Endothelial cell of umbilical vein (primary cell): ENCODE data around the gene MALSU1. TPM values are rescaled to one million over a fixed set of nuclear protein-coding genes. Genes with fewer than 3 reads are reported as not detected.
A peak's percentile ranks its signal among the peaks of the same experiment; 100 is the strongest.

ENCODE experiments used
- BruUV-seq: library from RNA; stranded (reverse); fragments of 400-500 nt; replicated peaks from 2 replicates; lab custom pipeline; 2021; lab: Mats Ljungman, UMichigan
- CTCF ChIA-PET: fragments of 300-600, 350-600 bp; sonication (Branson Sonifier 250); formaldehyde crosslinking; loops from one replicate; lab custom pipeline; 2021; ENCODE audit warnings: antibody characterized with exemption, inconsistent platforms; lab: Charles Lee
- POLR2A ChIA-PET: fragments of 300-600, 350-600 bp; sonication (Branson Sonifier 250); formaldehyde crosslinking; loops from one replicate; lab custom pipeline; 2021; ENCODE audit warnings: antibody characterized with exemption, inconsistent platforms; lab: Charles Lee
- DNase-seq: peaks from one replicate; pipeline ENCODE4 v3.0.0-alpha.2; 2011; ENCODE audit warnings: low read depth, low spot score
- FAIRE-seq: peaks from 2 replicates; lab custom pipeline; 2011; peaks lifted over from hg19 to GRCh38; lab: Jason Lieb, UNC
- H2AFZ ChIP-seq: 2 replicates; pipeline ENCODE4 v1.6.0; 2012; ENCODE audit warnings: low read depth, low read length, control low read depth, inconsistent platforms
- H3K27ac ChIP-seq: 2 replicates; pipeline ENCODE4 v1.5.1; 2011; ENCODE audit warnings: low read depth, mild to moderate bottlenecking, control low read depth, low read length, moderate library complexity; ENCODE audit not compliant: insufficient read depth
- H3K27me3 ChIP-seq, 2 experiments: 2 replicates each; pipeline versions ENCODE4 v1.6.0 to v1.6.1; 2011; ENCODE audit warnings: low read length in 2 of 2, mixed read lengths in 1 of 2; ENCODE audit not compliant: control insufficient read depth in 2 of 2, insufficient read depth in 2 of 2
- H3K36me3 ChIP-seq, 2 experiments: 2 replicates in 1 of 2; 3 replicates in 1 of 2; pipeline ENCODE4 v1.5.1; 2011; ENCODE audit warnings: low read length in 2 of 2, mild to moderate bottlenecking in 1 of 2, moderate library complexity in 1 of 2; ENCODE audit not compliant: control insufficient read depth in 2 of 2, insufficient read depth in 2 of 2; ENCODE audit errors: extremely low read depth in 1 of 2
- H3K4me1 ChIP-seq: 3 replicates; pipeline ENCODE4 v1.5.1; 2011; ENCODE audit warnings: mild to moderate bottlenecking, low read length; ENCODE audit not compliant: control insufficient read depth, insufficient read depth; ENCODE audit errors: extremely low read depth
- H3K4me2 ChIP-seq: 2 replicates; pipeline ENCODE4 v1.6.1; 2011; ENCODE audit warnings: low read length, control low read depth, mixed read lengths; ENCODE audit not compliant: insufficient read depth
- H3K4me3 ChIP-seq, 3 experiments: fragments of 200-600 bp in 1 of 3; sonication (generic), shearing (Covaris generic) in 1 of 3; replicated peaks in 1 of 3; 2 replicates each; pipeline ENCODE4 v1.5.1; 2011 to 2016; ENCODE audit warnings: control low read depth in 3 of 3, low read length in 3 of 3, mild to moderate bottlenecking in 2 of 3, inconsistent platforms in 1 of 3, low read depth in 1 of 3, moderate library complexity in 1 of 3; ENCODE audit not compliant: insufficient read depth in 1 of 3
- H3K79me2 ChIP-seq: 2 replicates; pipeline ENCODE4 v1.6.0; 2012; ENCODE audit warnings: low read length, inconsistent platforms; ENCODE audit not compliant: control insufficient read depth, insufficient read depth
- H3K9ac ChIP-seq: replicated peaks from 2 replicates; pipeline ENCODE3; 2011; ENCODE audit warnings: low read length, control low read depth; ENCODE audit not compliant: insufficient read depth; ENCODE audit errors: extremely low read depth
- H3K9me1 ChIP-seq: replicated peaks from 3 replicates; pipeline ENCODE4 v1.6.0; 2011; ENCODE audit warnings: mild to moderate bottlenecking, low read length; ENCODE audit not compliant: control insufficient read depth, insufficient read depth; ENCODE audit errors: extremely low read depth
- H3K9me3 ChIP-seq: replicated peaks from 2 replicates; pipeline ENCODE4 v1.5.1; 2012; ENCODE audit warnings: low read length, inconsistent platforms; ENCODE audit not compliant: control insufficient read depth, insufficient read depth
- H4K20me1 ChIP-seq: replicated peaks from 2 replicates; pipeline ENCODE3; 2011; ENCODE audit warnings: mild to moderate bottlenecking, low read length; ENCODE audit not compliant: control insufficient read depth, insufficient read depth; ENCODE audit errors: extremely low read depth
- EZH2 ChIP-seq: IDR thresholded peaks from 2 replicates; pipeline ENCODE4 v1.6.1; 2012; ENCODE audit warnings: borderline replicate concordance, low read depth, mild to moderate bottlenecking, moderate library complexity, low read length, inconsistent platforms; ENCODE audit not compliant: severe bottlenecking
- FOS ChIP-seq: IDR thresholded peaks from 2 replicates; pipeline ENCODE4 v1.6.1; 2011; ENCODE audit warnings: mild to moderate bottlenecking, low read length, moderate library complexity, borderline replicate concordance; ENCODE audit not compliant: insufficient read depth
- GATA2 ChIP-seq: IDR thresholded peaks from 2 replicates; pipeline ENCODE4 v1.7.0; 2011; ENCODE audit warnings: low read depth, mild to moderate bottlenecking, moderate library complexity, mixed read lengths, low read length; ENCODE audit not compliant: insufficient read length, insufficient read depth
- JUN ChIP-seq: IDR thresholded peaks from 2 replicates; pipeline ENCODE4 v1.6.1; 2011; ENCODE audit warnings: borderline replicate concordance, low read depth; ENCODE audit not compliant: insufficient read length, insufficient read depth
- MYC ChIP-seq: IDR thresholded peaks from one replicate; pipeline ENCODE4 v1.6.1; 2011; ENCODE audit warnings: mild to moderate bottlenecking, low read depth, low read length
- POLR2A ChIP-seq: IDR thresholded peaks from 2 replicates; pipeline ENCODE4 v1.6.1; 2012; ENCODE audit warnings: low read depth, mild to moderate bottlenecking, control low read depth, low read length
- POLR2AphosphoS5 ChIP-seq: IDR thresholded peaks from 2 replicates; pipeline ENCODE4 v1.6.1; 2012; ENCODE audit warnings: low read depth, mild to moderate bottlenecking, control low read depth, low read length, moderate library complexity; ENCODE audit not compliant: insufficient read depth
- dilution Hi-C: fragments of 300-500 bp; cut with MboI; formaldehyde crosslinking; loops from one replicate; pipeline ENCODE4 v1.15.0; 2019; ENCODE audit warnings: low sequenced_read_pairs; ENCODE audit not compliant: extremely low pct_ligation_motif_present
- intact Hi-C: fragments of 100-400 bp; cut with micrococcal nuclease; formaldehyde crosslinking; loops from one replicate; pipeline ENCODE4 v1.10.0; 2022
- polyA plus RNA-seq, 4 experiments: library from polyadenylated mRNA; depleted of rRNA in 3 of 4; stranded (reverse) in 3 of 4; unstranded in 1 of 4; fragments of >200 nt; gene quantifications; 2 replicates each; pipeline versions ENCODE4 v1.2.1 to v1.2.3, GENCODE V29; 2011 to 2012; ENCODE audit warnings: missing spikeins in 1 of 4
- total RNA-seq: library from RNA; stranded (reverse); gene quantifications from 2 replicates; pipeline ENCODE4 v1.2.3, GENCODE V29; 2021
- TF ChIP-seq, protein P1 (sequence below): IDR thresholded peaks from 2 replicates; pipeline ENCODE4 v1.6.1; 2011; ENCODE audit not compliant: insufficient read depth, insufficient read length
- TF ChIP-seq, protein P2 (sequence below), 2 donors: IDR thresholded peaks; 1 replicate in 1 of 2; 2 replicates in 1 of 2; pipeline ENCODE4 v1.5.1; 2011; ENCODE audit warnings: low read length in 2 of 2, mild to moderate bottlenecking in 2 of 2, moderate library complexity in 2 of 2, control low read depth in 1 of 2, inconsistent platforms in 1 of 2, low read depth in 1 of 2; ENCODE audit not compliant: insufficient read depth in 1 of 2; ENCODE audit errors: extremely low read depth in 1 of 2

Gene MALSU1
- total and polyA plus RNA-seq, 2 donors (not counting 3 experiments of a cell fraction or from before 2014, with no cell fraction given), result 62.6 to 68.0 TPM

DNA sequence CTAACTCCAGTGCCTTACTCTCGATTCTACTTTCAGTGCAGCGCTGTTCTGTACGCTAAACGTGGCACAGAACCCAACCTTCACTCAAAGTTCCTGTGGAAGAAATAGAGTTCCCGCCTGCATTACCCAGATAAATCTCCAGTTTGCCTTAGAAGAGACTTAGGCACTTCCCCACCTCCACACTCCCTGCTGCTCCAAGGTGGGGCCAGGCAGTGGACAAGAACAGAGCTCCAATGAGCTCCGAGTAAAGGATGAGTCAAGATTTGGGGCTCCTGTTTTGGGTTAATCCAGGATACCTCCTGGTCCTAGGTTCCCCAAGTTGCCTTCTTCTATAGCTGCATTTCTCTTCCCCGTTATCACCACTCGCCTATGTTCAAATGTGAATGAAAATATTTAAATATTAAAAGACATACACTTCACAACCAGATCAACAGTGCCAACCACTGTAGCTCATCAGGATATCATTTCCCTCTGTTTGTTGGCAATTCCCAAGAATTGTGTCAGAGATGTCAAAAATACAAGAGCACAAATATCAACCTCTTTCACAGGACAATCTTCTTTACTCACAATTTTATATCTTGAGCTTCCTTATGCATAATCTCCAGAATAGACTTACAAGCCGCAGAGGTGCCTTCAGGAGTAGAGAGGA lies 48.0 kb downstream of the MALSU1 start:
- H3K9me3 ChIP-seq, result no peaks in the 10 kb centered on the region
- peak overlapping the region; percentile 88 for H3K27ac ChIP-seq
- H3K79me2 ChIP-seq, result peaks cover 60% of the 10 kb centered on the region
- peak overlapping the region; percentile 97 for H3K4me2 ChIP-seq
- no peak for FAIRE-seq
- DNase-seq, result peak; percentile 37
- CTCF ChIA-PET, result interaction anchor here (0.8 to 7.6 kb wide), 14 partner anchors 9 to 120 kb away, joined by 3 to 67 read pairs (median 3); no protein-coding TSS in a partner anchor
- H3K9ac ChIP-seq, result peak overlapping the region; percentile 75
- intact Hi-C loops, result loop anchor here (1.0 kb wide), 2 partner anchors 13 to 48 kb away; partner anchors contain the start of gene MALSU1
- H3K4me1 ChIP-seq, result peaks cover 80% of the 10 kb centered on the region
- peaks cover 2 to 23% of the 10 kb centered on the region in 2 experiments for H3K36me3 ChIP-seq
- H3K4me3 ChIP-seq, result peak overlapping the region; percentile 27 to 67 (median 61)
- BruUV-seq, result TSS peak; percentile 73
- no peaks in the 10 kb centered on the region for H3K9me1 ChIP-seq
- dilution Hi-C loops, result no loop called here
- TF ChIP-seq POLR2A (no peak), FOS (no peak), JUN (no peak), GATA2 (no peak), MYC (no peak), EZH2 (no peak), POLR2AphosphoS5 (no peak)
- TF ChIP-seq, protein P1, sequence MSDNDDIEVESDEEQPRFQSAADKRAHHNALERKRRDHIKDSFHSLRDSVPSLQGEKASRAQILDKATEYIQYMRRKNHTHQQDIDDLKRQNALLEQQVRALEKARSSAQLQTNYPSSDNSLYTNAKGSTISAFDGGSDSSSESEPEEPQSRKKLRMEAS, result no peak
- TF ChIP-seq, protein P2, sequence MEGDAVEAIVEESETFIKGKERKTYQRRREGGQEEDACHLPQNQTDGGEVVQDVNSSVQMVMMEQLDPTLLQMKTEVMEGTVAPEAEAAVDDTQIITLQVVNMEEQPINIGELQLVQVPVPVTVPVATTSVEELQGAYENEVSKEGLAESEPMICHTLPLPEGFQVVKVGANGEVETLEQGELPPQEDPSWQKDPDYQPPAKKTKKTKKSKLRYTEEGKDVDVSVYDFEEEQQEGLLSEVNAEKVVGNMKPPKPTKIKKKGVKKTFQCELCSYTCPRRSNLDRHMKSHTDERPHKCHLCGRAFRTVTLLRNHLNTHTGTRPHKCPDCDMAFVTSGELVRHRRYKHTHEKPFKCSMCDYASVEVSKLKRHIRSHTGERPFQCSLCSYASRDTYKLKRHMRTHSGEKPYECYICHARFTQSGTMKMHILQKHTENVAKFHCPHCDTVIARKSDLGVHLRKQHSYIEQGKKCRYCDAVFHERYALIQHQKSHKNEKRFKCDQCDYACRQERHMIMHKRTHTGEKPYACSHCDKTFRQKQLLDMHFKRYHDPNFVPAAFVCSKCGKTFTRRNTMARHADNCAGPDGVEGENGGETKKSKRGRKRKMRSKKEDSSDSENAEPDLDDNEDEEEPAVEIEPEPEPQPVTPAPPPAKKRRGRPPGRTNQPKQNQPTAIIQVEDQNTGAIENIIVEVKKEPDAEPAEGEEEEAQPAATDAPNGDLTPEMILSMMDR (IDR thresholded peaks at IDR 0.05; ENCODE audit: extremely low read depth in 1 of 2, insufficient read depth in 1 of 2, low read depth in 1 of 2, low read length in 2 of 2), result no peak
- H2AFZ ChIP-seq, result no peak overlapping the region
- POLR2A ChIA-PET, result interaction anchor here (0.6 to 1.4 kb wide), 3 partner anchors 10 to 47 kb away, joined by 4 to 5 read pairs (median 5); no protein-coding TSS in a partner anchor
- H3K27me3 ChIP-seq, result no peaks in the 10 kb centered on the region
- no peaks in the 10 kb centered on the region for H4K20me1 ChIP-seq
